Kidney glomerular epithelial cell (primary cell): ENCODE measurements around the gene DDAH2.

Experiments used
- DNase-seq: peaks from one replicate; lab custom pipeline; 2025; lab: John Stamatoyannopoulos, UW

The DDAH2 gene

DNA sequence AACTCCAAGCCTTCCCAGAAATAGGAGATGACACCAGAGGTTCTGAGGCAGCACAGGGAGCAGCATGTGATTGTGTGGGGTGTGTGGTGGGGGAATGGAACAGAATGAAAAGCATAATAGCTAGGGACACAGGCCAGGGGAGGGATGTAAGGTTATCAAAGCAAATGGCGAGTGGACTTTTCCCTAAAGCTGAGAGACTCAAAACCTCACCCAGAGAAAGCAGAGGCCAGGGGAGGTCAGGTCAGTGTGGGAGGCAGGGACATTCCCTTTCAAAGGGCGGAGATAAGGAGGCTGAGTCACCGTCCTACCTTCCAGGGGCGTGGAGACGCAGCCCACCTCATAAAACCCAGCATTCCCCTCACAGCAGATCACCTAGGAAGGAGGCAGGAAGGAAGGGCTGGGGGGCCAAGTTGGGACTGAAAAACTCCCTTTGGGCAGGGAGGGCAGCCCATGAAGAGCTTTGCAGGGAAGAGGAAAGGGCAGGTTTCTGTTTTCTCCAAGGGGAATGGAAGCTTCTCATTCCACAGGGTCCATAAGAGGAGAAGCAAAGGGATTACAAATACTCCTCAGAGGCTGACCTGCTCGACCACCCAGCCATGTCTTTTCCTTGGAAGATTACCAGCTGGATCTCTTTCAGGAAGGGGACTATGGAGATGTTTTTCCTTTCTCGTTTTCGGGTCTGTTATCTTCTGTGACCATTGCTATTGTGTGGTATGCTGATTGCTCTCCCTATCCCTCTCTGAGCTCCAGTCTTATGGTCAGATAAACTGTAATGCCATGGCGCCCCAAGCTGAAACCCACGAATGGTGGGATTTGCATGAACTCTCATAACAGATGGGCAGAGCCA lies 38.6 kb downstream of the DDAH2 start:
- peak; percentile 82 for DNase-seq

DNA sequence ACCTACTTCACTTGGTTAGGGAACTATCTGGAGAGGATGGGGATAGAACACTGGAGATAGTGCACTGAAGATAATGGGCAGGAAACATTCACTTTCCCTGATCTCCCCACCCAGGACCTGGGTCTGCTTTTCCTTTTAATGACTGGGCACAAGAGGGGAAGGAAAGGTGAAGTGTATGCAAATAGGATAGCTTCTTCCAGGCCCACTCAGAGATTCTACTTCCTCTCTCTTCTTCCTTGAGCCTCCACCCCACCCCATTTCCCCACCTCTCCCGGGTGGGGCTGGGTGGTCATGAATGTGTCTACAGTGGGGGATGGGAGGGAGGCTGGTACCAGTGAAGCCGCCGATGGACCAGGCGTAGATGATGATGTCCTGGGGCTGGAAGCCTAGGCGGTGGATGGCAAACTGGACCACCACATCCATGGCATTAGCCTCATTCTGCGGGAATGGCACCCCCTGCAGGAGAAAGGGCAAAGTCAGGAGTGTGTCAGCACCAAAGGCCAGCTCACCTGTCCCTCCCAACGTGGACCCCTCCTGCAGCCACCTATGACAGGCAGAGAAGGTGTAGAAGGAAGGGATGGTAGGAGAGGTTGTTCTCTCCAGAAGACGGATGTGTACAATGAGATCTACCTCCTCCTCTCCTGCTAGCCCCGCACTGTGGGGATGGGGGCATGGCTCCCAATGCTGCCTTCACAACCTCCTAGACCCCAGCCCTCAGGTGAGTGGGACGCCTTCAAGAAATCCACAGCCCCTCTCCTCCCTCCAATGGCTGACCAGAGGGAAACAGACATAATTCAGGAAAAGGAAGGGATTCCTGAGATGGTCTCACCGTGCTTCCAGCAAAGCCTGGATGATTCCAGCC lies 39.6 kb downstream of the DDAH2 start:
- no peak for DNase-seq

DNA sequence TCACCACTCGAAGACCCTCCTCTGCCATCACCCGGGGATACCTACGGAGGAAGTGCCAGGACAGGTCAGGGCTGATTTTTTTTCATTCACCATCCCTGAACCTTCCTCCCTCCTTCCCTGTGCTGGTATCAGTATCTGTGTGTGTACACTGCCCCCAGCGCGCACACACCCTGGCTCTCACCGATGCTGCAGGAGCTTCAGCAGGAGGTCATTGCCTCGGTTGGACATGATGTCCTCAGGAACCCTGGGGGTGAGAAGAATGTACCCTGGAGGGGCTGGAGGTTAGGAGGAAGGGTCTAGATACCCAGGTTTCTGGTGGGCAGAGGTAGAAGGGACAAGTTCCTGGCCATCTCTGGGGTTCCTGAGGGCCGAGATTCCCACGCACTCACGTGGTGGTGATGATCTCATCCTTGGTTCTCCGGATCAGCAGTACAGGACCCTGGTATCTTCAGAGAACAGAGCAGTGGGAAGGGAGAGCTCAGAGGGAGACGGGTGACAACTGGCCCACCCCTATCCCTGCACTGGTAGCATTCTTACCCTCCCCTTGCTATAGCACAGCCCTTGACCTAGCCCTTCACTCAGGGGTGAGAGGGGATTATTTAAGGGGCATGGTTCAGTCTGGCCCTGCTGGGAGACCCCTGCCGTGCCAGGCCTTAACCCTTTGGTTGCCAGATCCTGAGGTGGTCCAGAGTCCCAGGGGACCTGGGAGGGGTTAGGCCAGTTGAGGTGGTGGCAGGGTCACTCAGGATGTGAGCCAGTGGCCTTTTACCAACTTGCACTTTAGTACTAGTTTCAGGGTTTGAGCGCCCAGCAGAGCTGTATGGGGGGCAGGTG lies 41.0 kb downstream of the DDAH2 start:
- no peak for DNase-seq

DNA sequence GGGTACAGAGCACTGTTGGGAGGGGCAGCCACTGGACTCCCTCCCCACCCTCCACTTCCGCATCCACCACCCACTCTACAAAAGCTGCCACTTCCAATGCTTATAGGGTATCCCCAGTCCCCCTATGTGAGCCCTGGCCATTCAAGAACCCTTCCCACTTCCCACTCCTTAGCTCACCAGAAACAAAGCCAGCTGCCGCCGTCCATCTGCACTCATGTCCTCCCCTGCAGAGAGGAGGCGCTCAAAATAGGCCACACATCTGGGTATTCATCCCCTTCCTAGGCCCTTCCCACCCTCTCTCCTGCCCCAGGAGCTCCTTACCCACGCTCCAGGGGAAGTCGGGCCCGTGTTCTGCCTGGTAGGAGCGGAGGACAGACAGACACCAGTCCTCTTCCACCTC lies 41.8 kb downstream of the DDAH2 start:
- DNase-seq: no peak

DNA sequence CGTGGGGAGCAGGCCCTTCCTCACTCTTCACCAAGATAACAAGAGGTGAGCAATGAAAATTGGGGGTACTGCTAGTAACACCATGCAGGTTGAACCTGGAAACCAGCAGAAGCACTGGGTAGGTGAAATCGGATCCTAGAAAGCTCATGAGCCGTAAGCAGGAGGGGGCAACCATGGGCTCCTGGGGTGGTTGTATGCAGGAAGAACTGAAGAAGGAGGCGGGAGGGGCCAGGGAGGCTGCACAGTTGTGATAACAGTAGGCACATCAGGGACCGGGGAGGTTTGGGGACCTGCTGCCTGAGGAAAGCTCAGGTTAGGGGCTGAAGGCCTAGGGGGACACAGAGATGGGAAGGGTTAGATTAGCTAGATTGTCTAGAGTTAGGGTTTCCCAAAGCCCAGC lies 42.6 kb downstream of the DDAH2 start:
- DNase-seq: no peak

DNA sequence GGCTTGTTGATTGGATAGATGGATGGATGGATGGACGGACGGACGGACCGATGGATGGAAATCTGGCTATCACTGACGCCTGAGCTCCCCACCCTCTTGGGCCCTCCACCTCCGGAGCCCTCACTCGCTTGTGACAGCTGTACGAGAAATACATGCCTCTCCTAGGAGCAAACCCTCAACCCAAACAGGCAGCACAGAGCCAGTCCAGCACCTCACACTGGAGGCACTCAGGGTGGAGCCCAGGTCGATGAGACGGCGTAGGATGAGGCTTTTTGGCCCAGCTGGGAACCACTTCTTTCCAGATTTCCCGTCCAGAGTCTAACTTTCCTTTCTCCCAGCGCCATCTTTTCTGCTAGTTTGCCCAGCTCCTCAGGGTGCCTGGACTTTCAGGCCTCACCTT lies 45.5 kb downstream of the DDAH2 start:
- DNase-seq: no peak

DNA sequence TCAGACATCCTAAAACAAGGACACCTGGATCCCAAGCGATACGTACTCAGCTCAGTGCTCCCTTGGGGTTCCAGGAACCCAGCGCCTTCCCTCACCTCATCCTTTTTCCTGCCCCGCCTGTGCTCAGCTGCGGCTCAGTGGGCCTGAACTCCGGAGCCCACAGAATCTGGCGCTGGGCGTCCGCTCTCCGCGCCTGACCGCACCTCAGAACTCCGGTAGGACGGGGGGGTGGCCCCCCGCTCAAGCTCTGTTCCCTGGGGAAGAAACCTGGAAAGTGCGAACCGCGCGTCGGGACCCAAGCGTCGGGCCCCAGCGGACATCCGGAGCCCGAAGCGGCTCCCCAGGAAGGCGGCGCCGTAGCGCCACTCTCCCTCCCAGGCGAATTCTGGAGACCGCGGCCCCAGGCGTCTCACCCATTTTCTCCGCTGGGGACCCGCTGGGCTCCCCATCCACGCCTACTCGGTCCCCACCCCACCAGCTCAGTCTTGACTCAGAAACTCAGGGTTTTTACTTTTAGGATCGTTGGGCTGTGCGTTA lies 47.9 kb downstream of the DDAH2 start:
- peak; percentile 56 for DNase-seq

DNA sequence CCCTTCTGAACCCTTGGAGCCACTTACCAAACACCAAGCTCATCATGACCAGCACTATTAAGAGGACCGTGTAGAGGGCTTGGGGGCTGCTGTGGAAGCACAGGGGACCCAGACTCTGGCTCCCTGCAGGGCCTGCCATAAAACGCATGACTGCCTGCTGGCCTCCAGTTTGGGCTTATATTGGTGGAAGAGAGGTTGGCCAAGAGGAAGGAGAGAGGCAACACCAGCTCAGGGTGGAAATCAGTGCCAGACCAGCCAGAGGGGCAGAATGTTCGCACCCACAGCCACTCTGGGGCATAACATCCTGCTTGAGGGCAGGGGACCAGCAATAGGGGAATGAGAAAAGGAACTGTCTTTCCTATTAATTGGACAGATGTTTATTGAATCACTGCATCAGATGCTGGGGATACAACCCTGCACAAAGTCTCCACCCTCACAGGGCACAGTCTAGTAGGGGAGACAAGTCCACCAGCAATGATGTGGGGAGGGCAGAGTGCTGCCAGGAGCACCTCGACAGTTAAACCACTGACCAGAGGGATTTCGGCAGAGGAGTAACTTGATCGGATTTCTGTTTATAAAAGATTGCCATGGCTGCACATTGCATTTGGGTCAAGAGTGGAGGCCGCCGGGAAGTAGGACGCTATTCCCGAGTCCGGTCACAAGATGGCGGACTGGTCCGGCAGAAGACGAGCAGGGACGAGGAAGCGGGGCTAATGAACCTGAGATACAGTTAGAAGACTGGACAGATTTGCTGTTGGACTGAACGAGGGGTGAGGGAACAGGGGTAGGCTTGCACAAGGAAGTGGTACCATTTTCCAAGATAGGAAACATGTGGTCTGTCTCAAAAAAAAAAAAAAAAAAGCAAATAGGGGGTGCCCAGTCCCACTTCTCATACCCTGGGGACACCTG lies 48.6 kb downstream of the DDAH2 start, which contains the start of gene LY6G5C:
LY6G5C (minus strand) TSS at position 842 of the 909 bp plus-strand sequence; CDS start at position 148, 694 bp downstream.
- DNase-seq: peak; percentile 76

DNA sequence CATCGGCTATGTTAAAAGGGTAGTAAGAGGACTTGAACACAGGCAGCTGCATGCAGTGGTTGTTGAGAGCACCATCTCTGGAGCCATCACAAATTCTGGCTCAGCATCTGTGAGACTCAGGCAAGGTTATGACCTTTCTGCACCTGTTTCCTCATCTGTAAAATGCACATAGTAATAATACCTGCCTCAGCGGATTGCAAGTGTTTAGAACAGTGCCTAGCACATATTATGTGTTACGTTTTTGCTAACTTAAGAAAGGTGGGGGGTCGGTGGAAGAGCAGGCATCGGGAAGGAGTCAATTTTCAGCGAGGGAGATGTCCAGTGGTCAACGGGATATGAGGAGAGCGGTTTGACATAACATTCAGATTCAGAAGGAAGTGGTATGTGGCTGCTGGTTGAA lies 51.1 kb downstream of the DDAH2 start:
- no peak for DNase-seq
